OCI-M1 (cell line): Measurements from ENCODE around the gene PFN4.
"Not testable (repeated sequence)": the region's sequence is repeated elsewhere in the genome, so short reads cannot be mapped to it uniquely, and the experiment has no call there.

Source experiments
- DNase-seq: peaks from one replicate; lab custom pipeline; 2025; lab: John Stamatoyannopoulos, UW

Gene PFN4

GRCh38 chr2:24123195-24123921 lies at the start of gene PFN4, which contains the start of gene FAM228B:
Gene PFN4, minus strand, starts transcription at chr2:24123334. Its CDS starts 799 bp downstream, at chr2:24122535.
Gene FAM228B, plus strand, starts transcription at chr2:24123469. Its CDS starts 893 bp downstream, at chr2:24124362.
- peak; percentile 86 for DNase-seq

GRCh38 chr2:24169023-24169422 lies 45.9 kb upstream of the PFN4 start:
- DNase-seq: no peak

GRCh38 chr2:24164416-24164973 lies 41.4 kb upstream of the PFN4 start:
- peak; percentile 52 for DNase-seq

GRCh38 chr2:24163601-24164000 lies 40.5 kb upstream of the PFN4 start:
- no peak for DNase-seq

GRCh38 chr2:24163186-24163585 lies 40.1 kb upstream of the PFN4 start:
- peak; percentile 12 for DNase-seq

GRCh38 chr2:24162494-24162893 lies 39.4 kb upstream of the PFN4 start:
- no peak for DNase-seq

GRCh38 chr2:24160761-24161160 lies 37.6 kb upstream of the PFN4 start:
- DNase-seq: no peak

- DNase-seq: no peak
Measured at GRCh38 chr2:24159708-24160107, 36.6 kb upstream of the PFN4 start.

GRCh38 chr2:24158131-24158530 lies 35.0 kb upstream of the PFN4 start:
- DNase-seq: no peak

GRCh38 chr2:24153478-24153877 lies 30.3 kb upstream of the PFN4 start:
- no peak for DNase-seq

- DNase-seq: no peak
Measured at GRCh38 chr2:24152413-24153197, 29.5 kb upstream of the PFN4 start.

GRCh38 chr2:24147364-24147763 lies 24.2 kb upstream of the PFN4 start:
- DNase-seq: no peak

- DNase-seq: not testable (repeated sequence)
Measured at GRCh38 chr2:24140305-24140704, 17.2 kb upstream of the PFN4 start.

GRCh38 chr2:24132543-24132942 lies 9.4 kb upstream of the PFN4 start:
- DNase-seq: no peak

- DNase-seq: no peak
Measured at GRCh38 chr2:24125956-24126355, 2.8 kb upstream of the PFN4 start.

- DNase-seq: no peak
Measured at GRCh38 chr2:24123922-24124580, 917 bp upstream of the PFN4 start.

- DNase-seq: peak; percentile 28
Measured at GRCh38 chr2:24122366-24123194, 554 bp downstream of the PFN4 start.

GRCh38 chr2:24121469-24121868 lies 1.7 kb downstream of the PFN4 start:
- DNase-seq: no peak

- DNase-seq: no peak
Measured at GRCh38 chr2:24121066-24121465, 2.1 kb downstream of the PFN4 start.

- DNase-seq: no peak
Measured at GRCh38 chr2:24117902-24118301, 5.2 kb downstream of the PFN4 start.

GRCh38 chr2:24115057-24115456 lies 8.1 kb downstream of the PFN4 start:
- DNase-seq: no peak
